DMS 273 treated with DMSO at 0.1 percent for 48 hours (cell line): ENCODE results near the gene RNF144A.

Experiments
- DNase-seq: peaks from one replicate; lab custom pipeline; 2025; lab: John Stamatoyannopoulos, UW

RNF144A gene

DNA sequence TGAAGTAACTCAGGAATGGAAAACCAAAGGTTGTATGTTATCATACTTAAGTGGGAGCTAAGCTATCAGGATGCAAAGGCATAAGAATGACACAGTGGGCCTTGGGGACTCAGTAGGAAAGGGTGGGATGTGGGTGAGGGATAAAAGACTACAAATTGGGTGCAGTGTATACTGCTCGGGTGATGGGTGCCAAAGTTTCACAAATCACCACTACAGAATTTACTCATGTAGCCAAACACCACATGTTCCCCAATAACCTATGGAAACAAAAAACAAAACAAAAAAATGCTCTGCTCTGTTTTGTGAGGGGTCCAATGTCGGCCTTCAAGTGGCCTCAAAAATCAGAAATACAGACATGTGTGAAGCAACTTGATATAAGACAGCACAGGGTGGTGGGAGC is 8.9 kb upstream of the RNF144A start:
- no peak for DNase-seq

DNA sequence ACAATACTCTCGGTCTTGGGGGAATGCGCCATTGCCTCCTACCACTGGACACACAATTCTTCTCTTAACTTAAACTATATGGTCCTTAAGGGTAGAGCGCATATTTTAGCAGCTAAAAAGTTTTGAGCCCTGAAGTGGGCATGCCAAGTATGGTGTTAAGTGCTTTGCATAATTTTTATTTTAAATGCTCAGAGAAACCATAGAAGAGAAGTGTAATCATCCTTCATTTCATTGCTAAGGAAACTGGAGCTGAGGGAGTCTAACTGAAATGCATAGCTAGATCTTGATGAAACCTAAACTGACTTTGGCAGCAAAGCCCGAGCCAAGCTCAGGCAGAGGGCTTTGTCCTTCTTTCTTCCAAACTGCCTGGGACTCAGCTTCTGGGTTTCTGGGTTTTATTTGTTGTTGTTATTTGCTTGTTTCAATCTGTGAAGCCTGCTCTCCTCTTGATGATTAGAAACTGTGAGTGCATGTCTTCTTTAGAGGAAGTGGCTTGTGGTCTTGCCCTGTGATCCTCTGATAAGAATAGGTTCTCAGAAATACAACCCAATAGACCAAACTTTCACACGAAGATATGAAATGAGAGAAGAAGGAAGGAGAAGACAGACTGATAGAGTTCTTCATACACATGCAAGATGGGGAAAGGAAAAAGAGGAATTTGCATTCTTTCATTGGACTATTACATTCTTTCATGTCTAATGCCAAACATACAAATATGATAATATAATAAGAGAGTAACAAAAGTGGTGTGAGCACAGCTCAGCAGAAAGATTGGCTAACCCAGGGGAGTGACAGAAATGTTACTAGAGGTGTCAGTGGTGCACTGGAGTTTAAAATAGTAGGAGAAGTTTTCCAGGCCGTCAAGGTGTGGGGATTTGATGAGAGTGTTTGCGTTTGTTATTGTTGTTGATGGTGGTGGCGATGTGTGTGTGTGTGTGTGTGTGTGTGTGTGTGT is 7.5 kb upstream of the RNF144A start:
- no peak for DNase-seq

GRCh38 chr2:6911721-6912120 is 5.5 kb upstream of the RNF144A start:
- DNase-seq: no peak

- DNase-seq: no peak
Measured at GRCh38 chr2:6913415-6914157, 3.6 kb upstream of the RNF144A start.

GRCh38 chr2:6914828-6915227 is 2.4 kb upstream of the RNF144A start:
- DNase-seq: no peak

GRCh38 chr2:6915399-6915798 is 1.8 kb upstream of the RNF144A start:
- DNase-seq: no peak

- no peak for DNase-seq
Measured at GRCh38 chr2:6916224-6916623, 988 bp upstream of the RNF144A start.

GRCh38 chr2:6916736-6917070 is 509 bp upstream of the RNF144A start:
- DNase-seq: no peak

DNA sequence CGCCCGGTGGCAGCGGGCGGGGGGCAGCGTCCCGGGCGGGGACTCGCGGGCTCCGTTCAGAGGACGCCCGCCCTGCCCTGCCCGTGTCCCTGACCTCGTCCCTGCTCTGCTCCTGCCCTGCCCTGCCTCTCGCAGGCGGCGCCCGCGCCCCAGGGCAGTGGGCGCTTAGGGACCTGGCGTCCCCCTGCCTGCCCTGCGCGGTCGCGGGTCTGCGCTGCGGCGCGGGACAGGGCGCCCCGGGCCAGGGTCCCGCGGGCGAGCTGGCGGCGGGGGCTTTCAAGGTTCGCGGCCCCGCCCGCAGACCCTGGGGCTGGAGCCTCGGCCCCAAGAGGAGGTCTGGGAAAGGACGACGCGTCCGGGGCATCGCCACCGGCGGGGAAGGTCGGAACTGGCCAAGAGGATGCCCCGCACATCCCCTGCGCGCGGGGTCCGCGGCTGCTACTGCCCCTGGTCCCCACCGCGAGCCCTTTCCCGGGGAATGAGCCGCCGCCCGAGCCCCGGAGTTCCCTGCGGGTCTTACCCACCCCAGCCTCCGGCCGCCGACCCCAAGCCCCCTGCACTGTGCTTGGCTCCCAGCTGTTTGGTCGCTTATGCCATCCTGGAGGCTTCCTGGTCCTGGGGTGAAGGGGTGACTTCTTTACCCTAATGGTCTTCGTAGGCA is 679 bp downstream of the RNF144A start:
- DNase-seq: no peak

GRCh38 chr2:6919901-6920742 is 2.9 kb downstream of the RNF144A start:
- DNase-seq: no peak

DNA sequence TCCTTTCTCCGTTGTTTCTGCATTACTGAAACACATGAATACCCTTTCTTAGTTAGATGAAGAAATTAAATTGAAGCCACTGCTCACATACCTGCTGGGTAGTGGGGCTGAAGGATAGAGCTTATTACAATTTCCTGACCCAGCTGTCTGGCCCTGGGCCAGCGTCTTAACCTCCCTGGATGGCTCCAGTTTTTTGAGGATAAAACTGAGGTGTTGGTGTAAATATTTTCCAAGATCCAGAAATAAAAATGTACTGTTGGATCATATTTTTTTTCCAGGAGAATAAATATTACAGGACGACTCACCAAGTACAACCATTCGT is 3.5 kb downstream of the RNF144A start:
- no peak for DNase-seq

- no peak for DNase-seq
Measured at GRCh38 chr2:6921321-6921922, 4.2 kb downstream of the RNF144A start.

GRCh38 chr2:6922201-6922656 is 5.0 kb downstream of the RNF144A start:
- no peak for DNase-seq

GRCh38 chr2:6923319-6923718 is 6.1 kb downstream of the RNF144A start:
- no peak for DNase-seq

DNA sequence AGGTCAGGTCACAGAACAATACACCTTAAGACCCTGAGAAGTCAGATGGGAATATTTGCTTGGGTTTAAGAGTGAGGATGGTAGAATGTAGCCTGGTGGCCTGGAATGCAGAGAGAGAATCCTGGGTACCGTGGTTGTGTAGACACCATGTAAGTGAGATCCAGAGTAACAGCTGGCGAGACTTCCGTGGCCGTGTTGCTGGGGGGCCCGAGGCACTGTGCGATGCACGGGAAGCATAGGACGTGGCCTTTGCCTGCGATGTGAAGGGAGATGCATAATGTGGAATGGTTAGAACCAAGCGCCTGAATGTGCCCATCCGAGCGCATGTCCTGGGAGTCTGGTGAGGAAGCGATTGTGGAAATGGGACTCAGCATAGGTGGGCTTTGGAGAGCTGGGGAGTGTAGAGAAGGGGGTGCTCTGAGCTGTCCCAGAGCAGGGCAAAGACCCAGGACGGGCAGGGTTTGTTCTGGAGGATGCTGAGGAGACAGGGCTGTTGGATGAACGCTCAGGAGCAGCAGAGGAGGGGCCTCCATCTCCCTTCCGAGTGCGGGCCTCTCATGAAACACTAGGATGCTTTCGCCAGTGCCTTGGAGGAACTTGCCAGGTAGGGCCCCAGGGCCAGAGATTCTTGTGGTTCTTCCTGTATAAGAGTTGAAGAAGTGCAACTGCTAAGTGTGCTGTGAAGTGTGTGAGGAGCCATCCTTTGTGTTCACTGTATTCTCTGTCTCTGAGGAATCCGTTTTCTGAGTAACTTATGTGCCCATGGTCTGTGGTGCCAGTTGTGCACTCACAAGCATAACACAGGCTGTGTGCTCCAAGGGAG is 7.1 kb downstream of the RNF144A start:
- DNase-seq: no peak

DNA sequence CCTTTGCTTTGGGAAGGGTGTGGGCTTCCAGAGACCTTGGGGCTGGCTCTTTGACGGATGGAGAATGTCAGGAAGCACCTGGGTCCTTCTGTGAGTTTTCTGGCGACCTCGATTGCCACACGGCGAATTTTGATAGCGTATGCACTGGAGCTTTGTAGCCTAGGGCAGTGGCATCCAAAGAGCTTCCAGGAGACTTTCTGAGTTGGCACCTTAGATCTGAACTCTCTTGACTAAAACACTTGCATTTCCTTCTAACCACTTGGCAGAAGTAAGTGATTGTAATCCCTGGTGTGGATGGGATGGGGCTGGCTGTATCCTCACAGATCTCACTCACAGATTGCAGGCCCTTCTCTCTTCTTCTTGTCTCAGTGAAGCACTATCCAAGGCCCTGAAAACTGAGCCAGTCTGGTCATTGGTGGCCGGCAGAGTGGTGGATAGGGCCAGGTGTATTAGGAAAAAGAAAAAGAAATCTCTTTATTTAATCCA is 7.8 kb downstream of the RNF144A start:
- DNase-seq: no peak

- DNase-seq: no peak
Measured at GRCh38 chr2:6926071-6926732, 9.0 kb downstream of the RNF144A start.

GRCh38 chr2:6927186-6927585 is 10.0 kb downstream of the RNF144A start:
- DNase-seq: no peak

DNA sequence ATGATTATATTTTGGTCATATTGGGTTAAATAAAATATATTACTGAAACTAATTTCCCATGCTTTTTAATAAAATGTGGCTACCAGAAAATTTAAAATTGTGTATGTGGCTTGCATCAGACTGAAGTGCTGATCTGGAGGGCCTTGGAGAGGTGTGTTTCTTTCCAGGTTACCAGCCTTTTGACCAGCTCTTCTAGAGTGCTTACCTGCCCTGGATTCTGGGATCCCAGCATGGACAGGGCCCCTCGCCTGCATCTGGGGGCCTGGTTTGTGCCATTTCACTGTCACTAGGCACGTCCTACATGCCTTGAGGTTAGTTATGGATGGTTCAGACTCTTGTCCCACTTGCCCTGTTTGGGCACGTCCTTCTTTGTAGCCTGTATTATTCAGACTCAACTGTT is 10.5 kb downstream of the RNF144A start:
- DNase-seq: no peak

- no peak for DNase-seq
Measured at GRCh38 chr2:6928452-6928851, 11.2 kb downstream of the RNF144A start.
